Measurements from ENCODE around the gene FAM110C. TPM values are rescaled to one million over a fixed set of nuclear protein-coding genes. Genes with fewer than 3 reads are reported as not detected.

FAM110C gene, protein sequence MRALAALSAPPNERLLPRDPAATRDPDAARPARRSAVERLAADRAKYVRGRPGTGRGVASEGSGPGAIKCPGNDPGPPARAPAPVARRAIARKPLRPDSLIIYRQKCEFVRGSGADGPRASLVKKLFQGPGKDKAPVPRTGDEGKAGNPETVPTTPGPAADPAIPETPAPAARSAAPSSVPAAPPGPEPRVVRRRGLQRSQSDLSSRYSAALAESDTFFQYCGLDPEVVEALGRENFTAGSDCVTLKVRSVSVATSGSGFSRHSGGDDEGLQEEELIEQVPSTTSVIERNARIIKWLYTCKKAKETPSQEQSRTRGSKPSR
- not detected in 2 replicates for total RNA-seq

DNA sequence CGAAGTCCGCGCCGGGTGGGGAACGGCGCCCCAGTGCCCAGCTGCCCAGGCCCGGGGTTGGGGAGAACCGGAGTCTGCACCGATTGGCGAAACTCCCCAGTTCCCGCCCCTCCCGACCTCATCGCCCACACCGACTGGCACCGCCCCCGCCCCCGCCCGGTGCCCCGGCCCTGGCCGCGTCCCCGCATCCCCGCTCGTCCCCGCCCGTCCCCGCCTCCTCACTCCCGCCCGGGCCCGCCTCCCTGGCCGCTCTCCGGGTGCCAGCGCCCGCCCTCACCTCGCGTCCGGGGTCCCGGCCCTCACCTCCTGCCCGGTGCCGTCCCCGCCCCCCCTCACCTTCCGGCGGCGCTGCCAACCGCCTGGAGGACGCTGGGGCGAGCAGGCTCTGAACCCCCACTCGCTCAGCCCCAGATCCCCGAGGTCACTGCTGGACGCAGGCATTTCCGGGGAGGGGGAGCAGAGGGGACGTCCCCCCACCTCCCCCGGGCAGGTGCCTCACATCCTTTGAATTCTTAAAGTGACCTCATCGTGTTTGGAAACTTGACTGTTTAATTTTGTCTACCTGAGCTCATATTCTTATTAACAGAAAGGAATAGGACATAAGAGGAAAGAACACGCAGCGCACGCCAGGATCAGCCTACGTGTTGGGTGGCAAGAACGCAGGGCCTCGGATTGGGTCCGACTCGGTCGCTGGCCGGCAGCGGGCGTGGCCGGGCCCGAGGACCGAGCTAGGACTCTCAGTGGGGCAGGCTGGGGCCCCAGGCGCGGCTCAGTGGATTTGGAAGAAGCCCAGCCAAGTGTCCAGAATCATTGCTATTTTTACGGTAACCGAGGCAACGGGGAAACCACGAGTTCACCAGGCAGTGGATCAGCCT, at the start of gene FAM110C:
TSS of gene FAM110C (minus strand) at position 35 of the 875 bp plus-strand sequence. CDS start 120 bp downstream, outside the sequence.

Other genes starting within 250 kb of the FAM110C start
- gene SH3YL1, start 217.5 kb upstream of the FAM110C start, total RNA-seq: 28.6 and 32.5 TPM in 2 replicates
- gene ACP1, start 218.4 kb upstream of the FAM110C start, total RNA-seq: 57.5 and 73.5 TPM in 2 replicates
- gene ALKAL2, start 241.6 kb upstream of the FAM110C start, total RNA-seq: not detected in 2 replicates